ENCODE results near the gene PI16. TPM values are rescaled to one million over a fixed set of nuclear protein-coding genes. Genes with fewer than 3 reads are reported as not detected.

The PI16 gene
- total and polyA plus RNA-seq, 2 of the 13 experiments (the other 11 are each of a cell fraction or from before 2014, with no cell fraction given): not detected

DNA sequence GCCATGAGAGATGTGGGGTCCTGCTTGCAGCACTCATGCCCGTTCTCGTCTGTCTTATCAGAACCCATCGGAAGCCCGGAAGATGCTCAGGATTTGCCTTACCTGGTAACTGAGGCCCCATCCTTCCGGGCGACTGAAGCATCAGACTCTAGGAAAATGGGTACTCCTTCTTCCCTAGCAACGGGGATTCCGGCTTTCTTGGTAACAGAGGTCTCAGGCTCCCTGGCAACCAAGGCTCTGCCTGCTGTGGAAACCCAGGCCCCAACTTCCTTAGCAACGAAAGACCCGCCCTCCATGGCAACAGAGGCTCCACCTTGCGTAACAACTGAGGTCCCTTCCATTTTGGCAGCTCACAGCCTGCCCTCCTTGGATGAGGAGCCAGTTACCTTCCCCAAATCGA, 8.3 kb downstream of the PI16 start:
- Histone ChIP-seq H3K4me3 (replicated peaks in 1 of 3; ENCODE audit: insufficient read depth in 1 of 3, low read depth in 2 of 3, low read length in 3 of 3) (no peak overlapping the region), H3K9ac (ENCODE audit: insufficient read depth, low read depth, low read length) (no peak overlapping the region), H3K4me1 (ENCODE audit: insufficient read depth, low read length) (peaks cover 8% of the 10 kb centered on the region; the same call in 1 of the 2 replicates), H4K20me1 (ENCODE audit: insufficient read depth, low read length) (no peaks in the 10 kb centered on the region), H3K9me3 (ENCODE audit: low read length) (no peaks in the 10 kb centered on the region), H3K36me3 (replicated peaks in 1 of 2; ENCODE audit: control insufficient read depth in 1 of 2, insufficient read depth in 2 of 2, low read length in 2 of 2) (peaks cover 3 to 8% of the 10 kb centered on the region in 2 experiments; a peak in 4 of 5 replicates), H2AFZ (ENCODE audit: low read length) (no peak overlapping the region), H3K4me2 (ENCODE audit: low read depth, low read length) (no peak overlapping the region), H3K79me2 (ENCODE audit: insufficient read depth, low read length) (no peaks in the 10 kb centered on the region), H3K27me3 (ENCODE audit: control insufficient read depth in 1 of 2, insufficient read depth in 2 of 2, low read length in 2 of 2) (peaks cover 3 to 16% of the 10 kb centered on the region in 2 experiments; a peak in 2 of 5 replicates), H3K27ac (ENCODE audit: extremely low read length, insufficient read depth, low read length) (no peak overlapping the region)
- TF ChIP-seq RFX3 (CRISPR knock-in tag; IDR thresholded peaks at IDR 0.05): peak; percentile 55; the same call in 1 of the 2 replicates
- TF ChIP-seq ZNF383 (CRISPR knock-in tag; IDR thresholded peaks at IDR 0.05; ENCODE audit: borderline replicate concordance): no peak
- no peak for TF ChIP-seq PRPF4 (IDR thresholded peaks at IDR 0.05; ENCODE audit: low read depth, low read length, poor library complexity, severe bottlenecking)
- 0 out of 2 replicates have a peak, but pooled peaks have one; percentile 18 for TF ChIP-seq GABPB1 (CRISPR knock-in tag; IDR thresholded peaks at IDR 0.05)
- TF ChIP-seq, protein P1, sequence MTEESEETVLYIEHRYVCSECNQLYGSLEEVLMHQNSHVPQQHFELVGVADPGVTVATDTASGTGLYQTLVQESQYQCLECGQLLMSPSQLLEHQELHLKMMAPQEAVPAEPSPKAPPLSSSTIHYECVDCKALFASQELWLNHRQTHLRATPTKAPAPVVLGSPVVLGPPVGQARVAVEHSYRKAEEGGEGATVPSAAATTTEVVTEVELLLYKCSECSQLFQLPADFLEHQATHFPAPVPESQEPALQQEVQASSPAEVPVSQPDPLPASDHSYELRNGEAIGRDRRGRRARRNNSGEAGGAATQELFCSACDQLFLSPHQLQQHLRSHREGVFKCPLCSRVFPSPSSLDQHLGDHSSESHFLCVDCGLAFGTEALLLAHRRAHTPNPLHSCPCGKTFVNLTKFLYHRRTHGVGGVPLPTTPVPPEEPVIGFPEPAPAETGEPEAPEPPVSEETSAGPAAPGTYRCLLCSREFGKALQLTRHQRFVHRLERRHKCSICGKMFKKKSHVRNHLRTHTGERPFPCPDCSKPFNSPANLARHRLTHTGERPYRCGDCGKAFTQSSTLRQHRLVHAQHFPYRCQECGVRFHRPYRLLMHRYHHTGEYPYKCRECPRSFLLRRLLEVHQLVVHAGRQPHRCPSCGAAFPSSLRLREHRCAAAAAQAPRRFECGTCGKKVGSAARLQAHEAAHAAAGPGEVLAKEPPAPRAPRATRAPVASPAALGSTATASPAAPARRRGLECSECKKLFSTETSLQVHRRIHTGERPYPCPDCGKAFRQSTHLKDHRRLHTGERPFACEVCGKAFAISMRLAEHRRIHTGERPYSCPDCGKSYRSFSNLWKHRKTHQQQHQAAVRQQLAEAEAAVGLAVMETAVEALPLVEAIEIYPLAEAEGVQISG (CRISPR knock-in tag; IDR thresholded peaks at IDR 0.05): no peak
- no peak for TF ChIP-seq ZNF367 (CRISPR knock-in tag; IDR thresholded peaks at IDR 0.05; ENCODE audit: borderline replicate concordance)
- TF ChIP-seq RAD51 (IDR thresholded peaks at IDR 0.05; ENCODE audit: borderline replicate concordance): no peak
- peak; percentile 74 for TF ChIP-seq CEBPB (IDR thresholded peaks at IDR 0.05; ENCODE audit: borderline replicate concordance, low read depth, low read length)
- no peak for DNase-seq (ENCODE audit: low spot score)
- ChIA-PET POLR2A (no interaction called here), CTCF (ENCODE audit: low intra/inter-chr PET ratio, low total read pairs) (no interaction called here)
- FAIRE-seq: no peak
- intact Hi-C loops (cut with micrococcal nuclease; ENCODE audit: unreplicated experiment): no loop called here
- WGBS (ENCODE audit: low lambda C conversion rate): 72% methylated on average over 12 of the region's 12 CpGs
- in situ Hi-C loops (cut with HindIII; ENCODE audit: extremely low pct_ligation_motif_present, low pct_unique_long_range_greater_than_20kb): no loop called here
- no TSS peak for BruUV-seq (replicated peaks)
- ATAC-seq: no peak

Data from HepG2 (cell line).